Calu3 (cell line): Measurements from ENCODE around the gene CROCC2. TPM values are rescaled to one million over a fixed set of nuclear protein-coding genes. Genes with fewer than 3 reads are reported as not detected.

Source experiments
- BruUV-seq: library from RNA; stranded (reverse); fragments of 400-500 nt; replicated peaks from 2 replicates; lab custom pipeline; 2021; lab: Mats Ljungman, UMichigan
- CTCF ChIA-PET: fragments of 300-600 bp; sonication (Branson Sonifier 250); formaldehyde crosslinking; loops from one replicate; lab custom pipeline; 2022; ENCODE audit warnings: antibody characterized with exemption; lab: Charles Lee
- DNase-seq: peaks from one replicate; pipeline ENCODE4 v3.0.0; 2022
- H3K27ac Mint-ChIP-seq: one replicate; pipeline ENCODE4 v1.8.0; 2022; ENCODE audit warnings: mixed read lengths; ENCODE audit not compliant: unreplicated experiment
- H3K27me3 Mint-ChIP-seq: one replicate; pipeline ENCODE4 v1.8.0; 2022; ENCODE audit warnings: mixed read lengths; ENCODE audit not compliant: unreplicated experiment
- H3K36me3 Mint-ChIP-seq: one replicate; pipeline ENCODE4 v1.8.0; 2022; ENCODE audit warnings: mild to moderate bottlenecking, moderate library complexity, mixed read lengths; ENCODE audit not compliant: insufficient read depth, unreplicated experiment
- H3K4me1 Mint-ChIP-seq: one replicate; pipeline ENCODE4 v1.8.0; 2022; ENCODE audit warnings: mild to moderate bottlenecking, low read depth, mixed read lengths; ENCODE audit not compliant: unreplicated experiment
- H3K4me3 Mint-ChIP-seq: one replicate; pipeline ENCODE4 v1.8.0; 2022; ENCODE audit warnings: mild to moderate bottlenecking, low read depth, moderate library complexity, mixed read lengths; ENCODE audit not compliant: unreplicated experiment
- H3K9me3 Mint-ChIP-seq: one replicate; pipeline ENCODE4 v1.8.0; 2022; ENCODE audit warnings: low read depth, mixed read lengths; ENCODE audit not compliant: unreplicated experiment
- intact Hi-C: fragments of 100-400 bp; cut with micrococcal nuclease; formaldehyde crosslinking; loops from one replicate; pipeline ENCODE4 v1.10.0; 2022; ENCODE audit not compliant: unreplicated experiment
- total RNA-seq: library from RNA; stranded (reverse); gene quantifications from 2 replicates; pipeline ENCODE4 v1.2.3, GENCODE V29; 2022
- TF ChIP-seq, protein P1 (sequence below): fragments of 200-600 bp; IDR thresholded peaks from one replicate; pipeline ENCODE4 v1.8.0; 2022; ENCODE audit warnings: antibody characterized with exemption; ENCODE audit not compliant: unreplicated experiment

CROCC2 gene
- total RNA-seq, 1 experiment from 2014 or later, result not detected

DNA sequence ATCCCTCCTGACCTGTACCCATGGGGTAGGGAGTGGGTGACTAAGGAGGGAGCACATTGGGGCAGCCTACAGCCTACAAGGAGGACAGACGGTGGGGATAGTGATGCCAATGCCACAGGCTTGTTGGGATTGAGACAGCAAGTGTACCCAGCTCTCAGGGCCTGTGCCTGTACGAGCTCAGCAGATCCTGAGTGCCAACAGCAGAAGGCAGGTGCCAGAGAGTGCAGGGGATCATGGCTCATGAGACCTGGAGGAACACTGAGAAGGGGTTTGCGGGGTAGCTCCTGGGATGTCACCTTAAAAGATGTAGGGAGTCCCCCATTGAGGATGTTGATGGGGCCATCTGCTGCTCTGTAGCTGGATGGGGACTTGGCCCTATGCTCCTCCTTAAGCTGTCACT is 82.0 kb downstream of the CROCC2 start:
- Mint-ChIP-seq H3K36me3 (peaks cover 7% of the 10 kb centered on the region), H3K9me3 (no peaks in the 10 kb centered on the region), H3K27ac (no peak overlapping the region), H3K27me3 (peaks cover 31% of the 10 kb centered on the region), H3K4me1 (peaks cover 11% of the 10 kb centered on the region), H3K4me3 (no peak overlapping the region)
- BruUV-seq, result no TSS peak
- DNase-seq, result no peak
- CTCF ChIA-PET, result no interaction called here
- TF ChIP-seq, protein P1, sequence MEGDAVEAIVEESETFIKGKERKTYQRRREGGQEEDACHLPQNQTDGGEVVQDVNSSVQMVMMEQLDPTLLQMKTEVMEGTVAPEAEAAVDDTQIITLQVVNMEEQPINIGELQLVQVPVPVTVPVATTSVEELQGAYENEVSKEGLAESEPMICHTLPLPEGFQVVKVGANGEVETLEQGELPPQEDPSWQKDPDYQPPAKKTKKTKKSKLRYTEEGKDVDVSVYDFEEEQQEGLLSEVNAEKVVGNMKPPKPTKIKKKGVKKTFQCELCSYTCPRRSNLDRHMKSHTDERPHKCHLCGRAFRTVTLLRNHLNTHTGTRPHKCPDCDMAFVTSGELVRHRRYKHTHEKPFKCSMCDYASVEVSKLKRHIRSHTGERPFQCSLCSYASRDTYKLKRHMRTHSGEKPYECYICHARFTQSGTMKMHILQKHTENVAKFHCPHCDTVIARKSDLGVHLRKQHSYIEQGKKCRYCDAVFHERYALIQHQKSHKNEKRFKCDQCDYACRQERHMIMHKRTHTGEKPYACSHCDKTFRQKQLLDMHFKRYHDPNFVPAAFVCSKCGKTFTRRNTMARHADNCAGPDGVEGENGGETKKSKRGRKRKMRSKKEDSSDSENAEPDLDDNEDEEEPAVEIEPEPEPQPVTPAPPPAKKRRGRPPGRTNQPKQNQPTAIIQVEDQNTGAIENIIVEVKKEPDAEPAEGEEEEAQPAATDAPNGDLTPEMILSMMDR, result no peak
- intact Hi-C loops, result no loop called here

DNA sequence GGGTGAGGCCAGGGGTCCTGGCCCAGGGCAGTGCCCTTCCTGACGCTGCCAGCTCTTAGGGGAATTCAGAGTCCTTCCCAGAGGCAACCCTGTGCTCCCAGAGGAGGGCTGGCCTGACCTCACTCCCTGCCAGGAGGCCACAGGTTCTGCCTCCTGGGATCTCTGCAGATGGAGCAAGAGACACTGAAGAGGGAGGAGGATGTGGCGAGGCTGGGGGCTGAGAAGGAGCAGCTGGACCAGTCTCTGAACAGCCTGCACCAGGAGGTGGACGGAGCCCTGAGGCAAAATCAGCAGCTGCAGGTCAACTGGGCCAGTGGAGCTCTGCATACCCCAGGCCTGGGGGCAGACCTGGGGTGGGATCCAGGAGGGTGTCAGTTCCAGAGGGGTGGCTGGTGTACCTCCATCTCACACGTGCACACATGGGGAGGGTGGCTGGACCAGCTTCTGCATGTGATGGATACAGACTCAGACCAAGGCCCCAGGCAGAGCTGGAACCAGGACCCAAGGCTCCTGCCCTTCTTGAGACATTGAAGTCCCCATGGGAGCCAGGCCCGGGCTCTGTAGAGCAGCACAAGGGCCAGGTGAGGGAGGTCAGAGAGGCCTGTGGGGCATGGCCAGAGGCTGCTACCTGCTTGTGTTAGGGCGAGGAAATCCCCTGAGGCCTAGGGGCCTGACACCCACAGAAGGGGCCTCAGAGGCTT is 82.6 kb downstream of the CROCC2 start:
- TF ChIP-seq, protein P1, result no peak
- DNase-seq, result no peak
- no TSS peak for BruUV-seq
- Mint-ChIP-seq H3K4me1 (peaks cover 11% of the 10 kb centered on the region), H3K36me3 (peaks cover 6% of the 10 kb centered on the region), H3K4me3 (no peak overlapping the region), H3K27ac (no peak overlapping the region), H3K9me3 (no peaks in the 10 kb centered on the region), H3K27me3 (peaks cover 25% of the 10 kb centered on the region)
- intact Hi-C loops, result no loop called here
- CTCF ChIA-PET, result interaction anchor here (0.6 to 0.8 kb wide), 2 partner anchors 69 to 74 kb away, joined by 3 to 7 read pairs; no protein-coding TSS in a partner anchor

DNA sequence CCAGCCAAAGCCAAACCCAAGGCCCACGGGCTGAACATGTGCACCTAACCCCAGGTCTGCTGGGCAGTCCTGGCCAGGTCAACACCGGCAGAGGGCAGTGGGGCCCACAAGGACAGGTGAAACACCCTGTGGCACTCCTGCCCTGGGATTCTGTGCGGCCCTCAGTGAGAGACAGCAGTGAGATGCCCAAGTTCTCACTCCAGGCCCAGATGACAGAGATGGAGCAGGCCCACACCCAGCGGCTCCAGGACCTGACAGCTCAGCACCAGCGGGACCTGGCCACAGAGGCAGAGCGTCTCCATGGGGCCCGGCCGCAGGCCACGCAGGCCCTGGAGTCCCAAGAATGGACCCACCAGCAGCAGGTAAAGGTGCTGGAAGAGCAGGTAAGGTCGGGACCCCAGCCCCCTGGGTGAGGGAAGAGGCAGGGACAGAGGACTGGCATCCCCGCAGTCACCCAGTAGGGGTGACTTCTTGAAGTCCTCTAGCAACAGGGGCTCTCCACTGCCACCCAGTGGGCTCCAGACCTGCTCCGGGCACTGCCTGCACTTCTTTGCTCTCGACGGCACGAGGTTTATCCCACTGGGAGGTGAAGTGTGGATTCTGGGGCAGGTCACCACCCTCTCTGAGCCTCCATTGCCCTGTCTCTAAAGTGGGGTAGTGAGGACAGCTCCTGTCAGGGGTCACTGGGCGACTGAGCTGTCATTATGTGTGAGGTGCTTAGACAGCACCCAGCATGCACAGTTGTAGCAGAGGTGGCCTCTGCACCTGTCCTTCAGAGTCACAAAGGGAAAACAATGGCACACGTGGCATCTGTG is 83.5 kb downstream of the CROCC2 start:
- CTCF ChIA-PET, result interaction anchor here (0.6 to 0.8 kb wide), 2 partner anchors 70 to 75 kb away, joined by 3 to 7 read pairs; no protein-coding TSS in a partner anchor
- Mint-ChIP-seq H3K36me3 (peaks cover 6% of the 10 kb centered on the region), H3K27ac (no peak overlapping the region), H3K27me3 (peaks cover 17% of the 10 kb centered on the region), H3K9me3 (no peaks in the 10 kb centered on the region), H3K4me1 (peaks cover 11% of the 10 kb centered on the region), H3K4me3 (no peak overlapping the region)
- TF ChIP-seq, protein P1, result peak; percentile 64
- peak; percentile 78 for DNase-seq
- intact Hi-C loops, result loop anchor here (2.0 to 10.0 kb wide), 2 partner anchors 75 to 139 kb away; no protein-coding TSS in a partner anchor
- BruUV-seq, result no TSS peak

DNA sequence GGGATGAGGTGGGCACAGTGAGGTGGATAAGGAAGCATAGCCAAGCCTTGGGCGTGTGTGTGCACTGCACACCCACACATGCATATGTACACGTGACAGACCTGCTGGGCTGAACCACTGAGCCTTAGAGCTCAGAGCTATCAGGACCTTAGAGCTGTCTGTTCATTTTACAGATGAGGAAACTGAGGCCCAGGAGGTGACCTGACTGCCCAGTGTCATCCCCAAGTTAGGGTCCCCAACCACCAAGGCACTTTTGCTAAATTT is 84.1 kb downstream of the CROCC2 start:
- Mint-ChIP-seq H3K27ac (no peak overlapping the region), H3K4me3 (no peak overlapping the region), H3K27me3 (peaks cover 13% of the 10 kb centered on the region), H3K9me3 (no peaks in the 10 kb centered on the region), H3K4me1 (peaks cover 11% of the 10 kb centered on the region), H3K36me3 (peaks cover 6% of the 10 kb centered on the region)
- CTCF ChIA-PET, result no interaction called here
- BruUV-seq, result no TSS peak
- TF ChIP-seq, protein P1, result peak; percentile 10
- intact Hi-C loops, result loop anchor here (2.0 to 10.0 kb wide), 2 partner anchors 75 to 139 kb away; no protein-coding TSS in a partner anchor
- no peak for DNase-seq
